Neuron (in vitro differentiated cells): ENCODE results near the gene COQ3.

Experiments used
- H2AFZ ChIP-seq: one replicate; pipeline ENCODE4 v1.6.1; 2013; ENCODE audit warnings: low read depth, mild to moderate bottlenecking, inconsistent platforms, low read length, moderate library complexity
- H3K27me3 ChIP-seq: one replicate; pipeline ENCODE4 v1.6.1; 2013; ENCODE audit warnings: low read length; ENCODE audit not compliant: insufficient read depth
- H3K36me3 ChIP-seq: one replicate; pipeline ENCODE4 v1.6.1; 2013; ENCODE audit warnings: low read length; ENCODE audit not compliant: insufficient read depth
- H3K4me1 ChIP-seq: one replicate; pipeline ENCODE4 v1.6.1; 2013; ENCODE audit warnings: low read length; ENCODE audit not compliant: insufficient read depth
- H3K4me3 ChIP-seq: 2 replicates; pipeline ENCODE4 v1.5.1; 2013; ENCODE audit warnings: mild to moderate bottlenecking, low read length, moderate library complexity
- H3K9me3 ChIP-seq: one replicate; pipeline ENCODE4 v1.6.1; 2013; ENCODE audit warnings: low read length

The COQ3 gene

DNA sequence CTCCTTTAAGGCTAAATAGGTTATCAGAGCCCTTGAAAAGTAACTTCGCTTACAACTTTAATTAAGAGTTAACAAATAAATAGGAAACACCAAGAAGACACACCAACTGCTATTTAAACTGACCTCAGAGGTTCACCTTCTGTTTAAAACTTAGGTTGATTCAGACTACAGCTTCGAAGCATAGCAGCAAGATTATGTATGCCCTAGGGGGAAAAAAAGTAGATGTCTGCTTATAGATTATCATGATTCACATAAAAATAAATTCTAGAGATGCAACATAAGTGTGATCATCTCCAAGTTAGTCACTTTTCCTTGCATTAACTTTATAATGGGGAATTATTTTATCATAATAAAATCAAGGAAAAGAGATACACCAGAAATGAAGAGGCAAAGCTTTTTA lies 22.2 kb upstream of the COQ3 start:
- Histone ChIP-seq H3K4me1 (peaks cover 14% of the 10 kb centered on the region), H3K9me3 (no peaks in the 10 kb centered on the region), H2AFZ (no peak overlapping the region), H3K27me3 (no peaks in the 10 kb centered on the region), H3K4me3 (no peak overlapping the region), H3K36me3 (peaks cover 34% of the 10 kb centered on the region)

DNA sequence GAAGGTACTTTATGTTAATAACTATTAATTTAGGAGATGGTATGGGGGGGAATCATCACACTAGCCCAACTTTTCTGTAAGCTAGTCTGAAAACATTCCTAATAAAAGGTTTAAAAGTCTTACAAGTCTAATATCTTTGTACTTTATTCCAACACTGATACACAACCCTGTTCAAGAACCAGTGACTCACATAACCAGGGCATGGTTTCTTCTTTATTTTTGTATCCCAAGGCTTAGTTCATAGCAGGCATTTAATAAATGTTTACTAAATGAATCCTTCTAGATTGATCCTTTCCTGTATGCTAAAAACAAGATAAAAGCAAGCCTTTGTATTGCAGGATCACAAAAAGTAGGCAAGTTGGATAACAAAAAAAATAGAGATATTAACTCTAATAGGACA lies 21.5 kb upstream of the COQ3 start:
- no peak overlapping the region for H2AFZ ChIP-seq
- H3K9me3 ChIP-seq = no peaks in the 10 kb centered on the region
- H3K4me3 ChIP-seq = no peak overlapping the region
- peaks cover 14% of the 10 kb centered on the region for H3K4me1 ChIP-seq
- H3K36me3 ChIP-seq = peaks cover 40% of the 10 kb centered on the region
- H3K27me3 ChIP-seq = no peaks in the 10 kb centered on the region

DNA sequence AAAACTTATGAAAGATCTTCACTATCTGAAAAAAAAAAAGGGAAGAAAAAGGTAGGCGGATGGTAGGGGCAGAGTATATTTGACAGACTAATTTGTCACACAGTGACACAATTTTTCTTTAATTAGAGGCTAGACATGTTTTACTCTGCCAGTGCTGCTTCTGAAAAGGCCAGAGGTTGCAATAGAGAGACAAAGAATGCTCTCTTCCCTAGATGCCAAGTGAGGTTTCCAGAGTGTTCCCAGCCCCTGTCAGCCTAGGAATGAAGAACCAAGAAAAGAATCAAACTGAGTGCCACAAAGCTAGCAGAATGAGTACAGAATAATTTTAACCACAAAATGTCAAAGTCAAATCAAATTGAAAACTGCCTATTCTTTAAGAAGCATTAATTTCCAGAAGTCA lies 18.1 kb upstream of the COQ3 start:
- Histone ChIP-seq H3K4me3 (no peak overlapping the region), H3K27me3 (no peaks in the 10 kb centered on the region), H3K9me3 (no peaks in the 10 kb centered on the region), H3K4me1 (peaks cover 14% of the 10 kb centered on the region), H2AFZ (no peak overlapping the region), H3K36me3 (peaks cover 68% of the 10 kb centered on the region)

DNA sequence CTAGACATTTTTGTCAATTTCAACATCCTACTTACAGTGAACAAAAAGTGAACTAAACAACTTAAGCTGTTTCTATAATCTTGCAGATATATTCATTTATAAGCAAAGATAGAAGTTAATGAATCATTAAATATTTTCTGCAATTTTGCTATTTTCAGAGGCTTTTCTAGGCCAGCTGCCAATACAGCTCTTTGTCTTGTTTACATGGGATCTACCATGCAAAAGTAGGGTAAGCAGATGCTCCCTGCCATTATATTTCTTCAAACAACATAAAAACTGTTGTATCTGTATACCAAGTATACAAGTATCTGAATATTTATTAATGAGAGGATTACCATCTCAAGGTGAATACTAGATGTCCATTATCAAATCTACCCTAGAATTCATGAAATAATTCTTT lies 15.7 kb upstream of the COQ3 start:
- Histone ChIP-seq H3K36me3 (peaks cover 78% of the 10 kb centered on the region), H2AFZ (no peak overlapping the region), H3K4me3 (no peak overlapping the region), H3K9me3 (no peaks in the 10 kb centered on the region), H3K4me1 (peaks cover 14% of the 10 kb centered on the region), H3K27me3 (no peaks in the 10 kb centered on the region)

DNA sequence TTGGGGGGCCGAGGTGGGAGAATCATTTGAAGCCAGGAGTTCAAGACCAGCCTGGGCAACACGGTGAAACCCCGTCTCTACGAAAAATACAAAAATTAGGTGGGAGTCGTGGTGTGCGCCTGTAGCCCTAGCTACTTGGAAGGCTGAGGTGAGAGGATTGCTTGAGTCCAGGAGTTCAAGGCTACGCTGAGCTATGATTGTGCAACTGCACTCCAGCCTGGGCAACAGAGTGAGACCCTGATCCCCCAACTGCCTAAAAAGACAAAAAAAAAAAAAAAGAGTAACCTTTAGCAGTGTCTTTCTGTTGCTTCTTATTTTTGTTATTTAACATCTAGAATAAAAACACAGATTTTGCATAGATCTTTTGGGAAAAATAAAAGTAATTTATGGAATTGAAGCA lies 13.1 kb upstream of the COQ3 start:
- no peaks in the 10 kb centered on the region for H3K9me3 ChIP-seq
- H3K4me1 ChIP-seq = peaks cover 3% of the 10 kb centered on the region
- H3K27me3 ChIP-seq = no peaks in the 10 kb centered on the region
- H3K4me3 ChIP-seq = no peak overlapping the region
- H2AFZ ChIP-seq = no peak overlapping the region
- peaks cover 90% of the 10 kb centered on the region for H3K36me3 ChIP-seq

DNA sequence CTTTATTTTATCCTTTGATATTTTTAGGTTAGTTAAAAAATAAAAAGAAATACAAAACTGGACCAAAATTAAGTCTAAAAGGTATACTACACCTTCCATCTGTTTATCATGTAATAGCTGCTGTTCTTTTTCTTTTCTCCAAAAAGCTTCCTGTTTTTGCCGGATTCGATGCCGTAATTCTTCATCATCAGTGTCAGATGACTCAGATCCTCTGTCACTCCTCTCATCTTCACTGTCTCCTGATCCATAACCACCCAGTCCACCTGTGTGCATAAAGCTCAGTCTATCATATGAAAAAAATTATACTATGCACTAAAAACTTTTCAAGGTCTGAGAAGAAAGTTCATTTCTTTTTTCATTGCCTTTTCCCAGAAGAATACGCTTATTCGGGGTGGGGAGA lies 8.5 kb upstream of the COQ3 start:
- no peaks in the 10 kb centered on the region for H3K9me3 ChIP-seq
- H3K27me3 ChIP-seq = no peaks in the 10 kb centered on the region
- peaks cover 87% of the 10 kb centered on the region for H3K36me3 ChIP-seq
- no peaks in the 10 kb centered on the region for H3K4me1 ChIP-seq
- no peak overlapping the region for H2AFZ ChIP-seq
- no peak overlapping the region for H3K4me3 ChIP-seq

DNA sequence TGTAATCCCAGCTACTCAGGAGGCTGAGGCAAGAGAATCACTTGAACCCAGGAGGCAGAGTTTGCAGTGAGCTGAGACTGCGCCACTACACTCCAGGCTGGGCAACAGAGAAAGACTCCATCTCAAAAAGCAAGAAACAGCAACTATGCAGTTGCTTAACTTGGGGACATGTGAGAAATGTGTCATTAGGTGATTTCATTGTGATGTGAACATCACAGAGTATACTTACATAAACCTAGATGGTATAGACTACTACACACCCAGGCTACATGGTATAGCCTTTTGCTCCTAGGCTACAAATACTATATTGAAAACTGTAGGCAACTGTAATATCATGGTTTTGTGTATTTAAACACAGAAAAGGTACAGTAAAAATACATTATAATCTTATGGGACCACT lies 3.3 kb upstream of the COQ3 start:
- no peak overlapping the region for H3K4me3 ChIP-seq
- no peak overlapping the region for H2AFZ ChIP-seq
- no peaks in the 10 kb centered on the region for H3K9me3 ChIP-seq
- H3K4me1 ChIP-seq = no peaks in the 10 kb centered on the region
- no peaks in the 10 kb centered on the region for H3K27me3 ChIP-seq
- peaks cover 41% of the 10 kb centered on the region for H3K36me3 ChIP-seq

DNA sequence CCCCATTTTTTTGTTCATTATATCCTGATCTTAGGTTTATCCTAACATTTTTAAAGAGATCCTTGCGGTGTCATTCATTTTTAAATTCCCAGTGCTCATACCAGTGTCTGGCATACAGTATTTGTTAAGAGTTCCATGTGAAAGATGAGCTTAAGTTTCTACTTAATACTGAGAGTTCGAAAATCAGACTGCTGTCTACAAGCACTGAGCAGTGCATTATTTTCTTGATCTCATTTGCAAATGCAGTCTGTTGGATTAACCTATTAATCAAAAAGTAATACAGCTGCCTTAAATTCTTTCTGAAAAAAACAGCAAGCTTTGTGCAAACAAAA lies 663 bp downstream of the COQ3 start:
- Histone ChIP-seq H3K9me3 (no peaks in the 10 kb centered on the region), H3K36me3 (peaks cover 6% of the 10 kb centered on the region), H3K4me3 (peak overlapping the region; percentile 57), H3K4me1 (no peaks in the 10 kb centered on the region), H3K27me3 (no peaks in the 10 kb centered on the region), H2AFZ (peak overlapping the region; percentile 63)

DNA sequence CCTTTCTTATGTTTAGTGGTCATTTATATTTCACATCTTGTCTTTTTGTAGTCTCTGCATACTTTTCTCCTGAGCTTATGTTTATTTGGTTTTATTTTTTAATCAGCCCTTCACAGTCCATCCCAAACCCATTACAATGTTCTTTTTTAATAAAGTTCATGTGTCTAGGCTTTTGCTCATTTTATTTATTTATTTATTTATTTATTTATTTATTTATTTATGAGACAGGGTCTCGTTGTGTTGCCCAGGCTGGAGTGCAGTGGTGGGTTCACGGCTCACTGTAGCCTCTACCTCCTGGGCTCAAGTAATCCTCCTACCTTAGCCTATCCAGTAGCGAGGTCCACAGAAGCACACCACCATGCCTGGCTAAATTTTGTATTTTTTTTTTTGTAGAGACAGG lies 3.1 kb downstream of the COQ3 start:
- H3K9me3 ChIP-seq = no peaks in the 10 kb centered on the region

DNA sequence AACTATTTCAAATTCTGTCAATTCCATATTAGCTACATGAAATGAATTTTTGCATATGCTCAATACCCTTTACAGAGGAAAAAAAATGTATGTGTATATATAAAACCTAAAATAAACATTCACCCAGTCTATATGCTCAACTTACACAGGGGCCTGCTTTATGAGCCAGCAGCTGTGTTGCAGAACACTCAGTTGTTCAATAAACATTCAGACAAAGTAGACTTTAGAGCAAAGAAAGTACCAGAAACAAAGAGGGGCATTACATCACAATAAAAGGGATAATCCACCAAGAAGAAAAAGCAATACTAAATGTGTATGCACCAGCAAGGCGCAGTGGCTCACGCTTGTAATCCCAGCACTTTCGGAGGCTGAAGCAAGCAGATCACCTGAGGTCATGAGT lies 9.5 kb downstream of the COQ3 start:
- Histone ChIP-seq H2AFZ (no peak overlapping the region), H3K4me3 (no peak overlapping the region), H3K4me1 (no peaks in the 10 kb centered on the region), H3K9me3 (no peaks in the 10 kb centered on the region), H3K27me3 (no peaks in the 10 kb centered on the region), H3K36me3 (no peaks in the 10 kb centered on the region)

More for the DNA sequence above, 3.1 kb downstream of the COQ3 start:
- Histone ChIP-seq H3K36me3 (no peaks in the 10 kb centered on the region), H2AFZ (no peak overlapping the region), H3K4me3 (no peak overlapping the region), H3K4me1 (no peaks in the 10 kb centered on the region), H3K27me3 (no peaks in the 10 kb centered on the region)

DNA sequence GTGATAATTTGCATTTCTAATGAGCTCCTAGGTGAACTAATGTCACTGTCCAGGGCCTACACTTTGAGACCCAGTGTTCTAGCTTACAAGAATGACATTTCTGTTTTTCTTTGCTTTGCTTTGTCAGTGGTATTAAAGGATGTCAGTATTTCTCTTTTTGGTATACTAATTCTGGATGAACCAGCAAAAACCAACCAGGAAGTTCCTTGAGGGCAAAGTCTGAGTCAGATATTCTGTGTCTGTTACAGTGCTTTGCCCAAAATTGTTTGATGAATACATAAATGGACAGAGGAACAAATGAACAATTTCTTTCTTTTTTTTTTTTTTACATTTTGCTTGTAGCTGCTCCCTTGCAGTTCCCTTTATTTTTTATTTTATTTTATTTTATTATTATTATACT lies 15.4 kb downstream of the COQ3 start:
- Histone ChIP-seq H2AFZ (no peak overlapping the region), H3K4me1 (no peaks in the 10 kb centered on the region), H3K9me3 (no peaks in the 10 kb centered on the region), H3K4me3 (no peak overlapping the region), H3K36me3 (no peaks in the 10 kb centered on the region), H3K27me3 (no peaks in the 10 kb centered on the region)

DNA sequence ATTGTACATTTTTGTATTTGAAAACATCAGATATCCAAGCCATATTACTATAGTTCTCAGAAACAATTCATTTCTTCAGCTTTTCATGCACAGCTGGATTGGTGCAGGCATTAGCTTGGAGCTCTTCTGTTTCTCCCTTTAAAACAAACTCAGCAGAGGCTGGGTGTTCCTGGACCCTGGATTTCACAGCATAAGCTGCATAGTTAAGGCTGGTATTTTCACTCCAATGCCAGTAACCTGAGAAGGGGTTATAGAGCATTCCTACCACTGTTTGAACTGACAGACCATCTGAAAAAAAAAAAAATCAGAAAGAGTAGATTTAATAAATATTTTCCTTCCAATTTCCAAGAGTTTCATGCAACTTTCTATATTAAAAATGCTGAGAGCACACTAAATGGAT lies 24.5 kb downstream of the COQ3 start:
- H3K9me3 ChIP-seq = no peaks in the 10 kb centered on the region
- no peak overlapping the region for H2AFZ ChIP-seq
- H3K4me1 ChIP-seq = no peaks in the 10 kb centered on the region
- no peaks in the 10 kb centered on the region for H3K27me3 ChIP-seq
- H3K4me3 ChIP-seq = no peak overlapping the region
- no peaks in the 10 kb centered on the region for H3K36me3 ChIP-seq

DNA sequence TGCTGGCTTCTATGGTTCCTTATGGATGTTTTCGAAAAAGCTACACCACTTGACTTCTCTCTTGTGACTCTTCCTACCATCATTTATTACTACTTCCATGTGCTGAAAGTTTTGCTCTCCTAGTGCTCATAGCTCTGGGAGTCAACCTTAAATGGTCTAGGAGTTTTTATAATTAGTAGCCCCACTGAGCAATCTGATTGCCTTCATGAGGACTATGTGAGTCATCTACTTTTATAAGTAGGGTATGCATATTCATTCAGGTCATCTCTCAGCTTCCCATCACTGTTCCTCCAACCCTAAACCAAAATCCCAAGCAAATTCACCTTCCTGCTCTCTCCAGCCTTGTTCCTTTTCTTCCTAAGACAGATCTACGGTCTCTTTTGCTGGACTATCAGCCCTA lies 27.1 kb downstream of the COQ3 start:
- Histone ChIP-seq H3K4me3 (no peak overlapping the region), H3K9me3 (no peaks in the 10 kb centered on the region), H3K4me1 (no peaks in the 10 kb centered on the region), H3K27me3 (no peaks in the 10 kb centered on the region), H2AFZ (no peak overlapping the region), H3K36me3 (no peaks in the 10 kb centered on the region)

DNA sequence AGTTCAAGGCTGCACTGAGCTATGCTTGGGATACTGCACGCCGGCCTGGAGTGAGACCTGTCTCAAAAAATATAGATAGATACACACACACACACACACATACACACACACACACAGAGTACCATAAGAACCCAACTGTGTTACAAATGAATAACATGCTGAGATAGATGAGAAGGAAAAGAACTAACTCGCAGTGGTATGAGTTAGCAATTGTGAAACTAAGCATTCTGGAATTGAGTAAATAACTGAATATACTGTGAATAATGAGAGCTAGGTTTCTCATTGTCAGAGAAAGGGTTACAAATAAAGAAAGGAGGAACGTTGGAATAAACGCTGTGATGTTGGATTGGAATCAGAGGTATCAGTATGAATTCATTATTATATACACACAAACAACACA lies 30.0 kb downstream of the COQ3 start:
- Histone ChIP-seq H2AFZ (no peak overlapping the region), H3K4me1 (peaks cover 6% of the 10 kb centered on the region), H3K27me3 (no peaks in the 10 kb centered on the region), H3K36me3 (no peaks in the 10 kb centered on the region), H3K9me3 (no peaks in the 10 kb centered on the region), H3K4me3 (no peak overlapping the region)
